MM.1S (cell line): Measurements from ENCODE around the gene SDK1.

Experiments used
- DNase-seq: peaks from one replicate; pipeline ENCODE4 v3.0.0-alpha.2; 2015
- H2AFZ ChIP-seq: fragments of 300-600 bp; sonication (generic); 2 replicates; pipeline ENCODE4 v1.6.0; 2016; ENCODE audit warnings: antibody characterized with exemption, low read length
- H3F3A ChIP-seq: fragments of 300-600 bp; sonication (generic); 2 replicates; pipeline ENCODE4 v1.6.1; 2016; ENCODE audit warnings: mild to moderate bottlenecking, antibody characterized with exemption, low read length, moderate library complexity, mixed read lengths; ENCODE audit not compliant: insufficient read depth
- H3K27ac ChIP-seq: fragments of 300-600 bp; sonication (generic); 2 replicates; pipeline ENCODE4 v1.5.1; 2016; ENCODE audit warnings: mild to moderate bottlenecking, low read length
- H3K27me3 ChIP-seq: fragments of 300-600 bp; sonication (generic); replicated peaks from 2 replicates; pipeline ENCODE4 v1.6.0; 2016; ENCODE audit warnings: low read length; ENCODE audit not compliant: insufficient read depth
- H3K36me3 ChIP-seq: fragments of 300-600 bp; sonication (generic); replicated peaks from 2 replicates; pipeline ENCODE4 v1.6.1; 2016; ENCODE audit warnings: mild to moderate bottlenecking, low read length, mixed read lengths; ENCODE audit not compliant: insufficient read depth
- H3K4me1 ChIP-seq: fragments of 300-600 bp; sonication (generic); 2 replicates; pipeline ENCODE4 v1.6.1; 2016; ENCODE audit warnings: low read length, mixed read lengths
- H3K4me2 ChIP-seq: fragments of 300-600 bp; sonication (generic); 2 replicates; pipeline ENCODE4 v1.6.0; 2016; ENCODE audit warnings: low read depth, low read length
- H3K4me3 ChIP-seq: fragments of 300-600 bp; sonication (generic); 2 replicates; pipeline ENCODE4 v1.5.1; 2016; ENCODE audit warnings: low read length, mixed read lengths
- H3K79me2 ChIP-seq: fragments of 300-600 bp; sonication (generic); 2 replicates; pipeline ENCODE4 v1.6.1; 2016; ENCODE audit warnings: mixed run types, low read length, mixed read lengths
- H3K9ac ChIP-seq: fragments of 300-600 bp; sonication (generic); 2 replicates; pipeline ENCODE4 v1.6.1; 2016; ENCODE audit warnings: low read length, mixed read lengths
- H3K9me2 ChIP-seq: fragments of 300-600 bp; sonication (generic); replicated peaks from 2 replicates; pipeline ENCODE4 v1.6.1; 2016; ENCODE audit warnings: mild to moderate bottlenecking, low read length, mixed read lengths; ENCODE audit not compliant: insufficient read depth
- H3K9me3 ChIP-seq: fragments of 300-600 bp; sonication (generic); replicated peaks from 2 replicates; pipeline ENCODE4 v1.6.1; 2016; ENCODE audit warnings: mild to moderate bottlenecking, low read length, mixed read lengths; ENCODE audit not compliant: insufficient read depth
- H4K20me1 ChIP-seq: fragments of 300-600 bp; sonication (generic); 2 replicates; pipeline ENCODE4 v1.6.1; 2016; ENCODE audit warnings: mild to moderate bottlenecking, low read length, moderate library complexity, mixed read lengths; ENCODE audit not compliant: insufficient read depth
- CTCF ChIP-seq: fragments of 300-600 bp; sonication (generic); IDR thresholded peaks from 2 replicates; pipeline ENCODE4 v1.5.1; 2016; ENCODE audit warnings: antibody characterized with exemption, low read length, mixed read lengths
- EZH2 ChIP-seq: fragments of 300-600 bp; sonication (generic); optimal IDR thresholded peaks from 2 replicates; pipeline ENCODE3; 2017; ENCODE audit warnings: low read depth, mild to moderate bottlenecking, antibody characterized with exemption, low read length, mixed read lengths
- EZH2phosphoT487 ChIP-seq: fragments of 300-600 bp; sonication (generic); IDR thresholded peaks from 2 replicates; pipeline ENCODE4 v1.6.1; 2018; ENCODE audit warnings: antibody characterized with exemption, low read length

The SDK1 gene

GRCh38 chr7:4066206-4066605 is 765.2 kb downstream of the SDK1 start:
- Histone ChIP-seq H3K27me3 (no peaks in the 10 kb centered on the region), H3F3A (no peaks in the 10 kb centered on the region), H3K36me3 (no peaks in the 10 kb centered on the region), H3K4me2 (no peak overlapping the region), H3K9ac (no peak overlapping the region), H3K9me3 (no peaks in the 10 kb centered on the region), H3K4me1 (no peaks in the 10 kb centered on the region), H4K20me1 (no peaks in the 10 kb centered on the region), H3K79me2 (no peaks in the 10 kb centered on the region), H3K4me3 (no peak overlapping the region), H3K27ac (no peak overlapping the region), H3K9me2 (no peaks in the 10 kb centered on the region), H2AFZ (no peak overlapping the region)
- DNase-seq = no peak
- no peak for TF ChIP-seq CTCF
- TF ChIP-seq EZH2phosphoT487 = no peak

DNA sequence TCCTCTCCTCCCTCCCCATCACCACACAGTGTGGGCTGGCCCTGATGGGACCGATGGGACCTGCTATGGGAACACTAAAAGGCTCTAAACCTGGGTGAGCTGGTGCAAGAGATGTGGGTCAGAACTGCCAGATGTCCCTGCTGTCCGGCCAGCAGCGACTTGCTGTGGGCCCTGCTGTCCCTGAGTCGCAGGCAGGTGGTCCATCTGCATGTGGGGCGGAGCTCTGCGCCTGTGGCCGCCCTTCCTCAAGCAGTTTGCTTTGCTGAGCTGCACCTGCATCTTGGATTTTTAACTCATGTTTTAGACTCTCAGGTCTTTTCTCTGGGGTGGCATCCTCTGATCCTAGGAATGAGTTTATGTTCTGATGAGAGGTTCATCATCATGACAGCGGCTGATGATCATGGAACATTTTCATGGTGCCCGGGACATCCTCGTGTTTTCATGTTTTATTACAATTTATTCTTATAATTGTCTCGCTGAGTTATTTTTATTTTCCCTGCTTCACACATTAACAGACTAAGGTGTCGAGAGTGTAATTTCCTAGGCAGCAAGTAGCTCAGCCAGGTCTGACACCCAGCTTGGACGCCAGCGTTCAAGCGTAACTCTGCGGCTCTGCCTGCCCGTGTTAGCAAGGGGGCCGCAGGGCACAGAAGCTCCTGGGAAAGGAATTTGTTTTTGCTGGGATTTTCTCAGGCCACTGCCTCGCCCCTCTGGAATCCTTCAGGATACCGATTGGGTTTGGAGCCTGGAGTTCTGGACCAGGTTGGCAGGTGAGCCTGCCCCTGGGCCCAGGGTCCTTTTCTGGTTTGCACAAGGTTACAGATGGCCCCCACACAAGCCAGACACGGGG is 765.8 kb downstream of the SDK1 start:
- Histone ChIP-seq H3K27me3 (no peaks in the 10 kb centered on the region), H3K4me1 (no peaks in the 10 kb centered on the region), H3K36me3 (no peaks in the 10 kb centered on the region), H3K4me2 (no peak overlapping the region), H3K9ac (no peak overlapping the region), H3F3A (no peaks in the 10 kb centered on the region), H3K9me3 (no peaks in the 10 kb centered on the region), H3K79me2 (no peaks in the 10 kb centered on the region), H4K20me1 (no peaks in the 10 kb centered on the region), H3K4me3 (no peak overlapping the region), H3K9me2 (no peaks in the 10 kb centered on the region), H2AFZ (no peak overlapping the region), H3K27ac (no peak overlapping the region)
- DNase-seq = no peak
- TF ChIP-seq CTCF = no peak
- no peak for TF ChIP-seq EZH2phosphoT487
- no peak for TF ChIP-seq EZH2

GRCh38 chr7:4067476-4067760 is 766.4 kb downstream of the SDK1 start:
- no peaks in the 10 kb centered on the region for H3F3A ChIP-seq
- H3K27me3 ChIP-seq = no peaks in the 10 kb centered on the region
- no peak for DNase-seq
- no peaks in the 10 kb centered on the region for H3K4me1 ChIP-seq
- H3K9ac ChIP-seq = no peak overlapping the region
- H3K9me3 ChIP-seq = no peaks in the 10 kb centered on the region
- H3K4me3 ChIP-seq = no peak overlapping the region
- no peaks in the 10 kb centered on the region for H3K9me2 ChIP-seq
- no peaks in the 10 kb centered on the region for H3K79me2 ChIP-seq
- TF ChIP-seq EZH2phosphoT487 (no peak), EZH2 (no peak), CTCF (no peak)
- H2AFZ ChIP-seq = no peak overlapping the region
- H3K36me3 ChIP-seq = no peaks in the 10 kb centered on the region
- H4K20me1 ChIP-seq = no peaks in the 10 kb centered on the region
- no peak overlapping the region for H3K27ac ChIP-seq
- H3K4me2 ChIP-seq = no peak overlapping the region
